Measurements from ENCODE around the gene C3orf85. TPM values are rescaled to one million over a fixed set of nuclear protein-coding genes. Genes with fewer than 3 reads are reported as not detected.

The C3orf85 gene
- total RNA-seq, 4 donors from 2014 or later, result not detected

DNA sequence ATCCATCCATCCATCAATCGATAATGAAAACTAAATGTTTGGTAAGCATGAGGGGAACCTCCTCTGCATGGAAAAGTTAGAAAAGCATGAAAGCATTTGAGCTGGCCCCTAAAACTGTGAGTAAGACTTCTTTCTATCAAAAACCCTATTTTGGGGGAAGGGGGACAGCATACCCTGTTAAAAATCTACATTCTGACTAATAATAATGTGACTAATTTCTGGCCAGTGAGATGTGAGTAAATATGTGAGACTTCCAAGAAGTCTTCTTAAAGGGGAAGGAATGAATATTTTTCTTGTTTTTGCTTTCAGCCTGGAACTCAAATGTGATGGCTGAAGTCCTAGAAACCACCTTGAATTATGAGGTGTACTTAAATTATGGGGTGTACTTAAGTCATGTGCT lies 54.9 kb downstream of the C3orf85 start:
- Histone ChIP-seq H3K27ac (no peak overlapping the region), H3K4me3 (no peak overlapping the region), H3K36me3 (no peaks in the 10 kb centered on the region), H3K4me1 (no peaks in the 10 kb centered on the region), H3K27me3 (no peaks in the 10 kb centered on the region), H3K9me3 (no peaks in the 10 kb centered on the region)
- intact Hi-C loops (cut with DNase I), result no loop called here
- WGBS, 2 donors, result 76 to 94% methylated on average over 1 of the region's 1 CpG
- DNase-seq, result no peak
- TF ChIP-seq CTCF (IDR thresholded peaks at IDR 0.05) (no peak), POLR2A (IDR thresholded peaks at IDR 0.05) (no peak)

DNA sequence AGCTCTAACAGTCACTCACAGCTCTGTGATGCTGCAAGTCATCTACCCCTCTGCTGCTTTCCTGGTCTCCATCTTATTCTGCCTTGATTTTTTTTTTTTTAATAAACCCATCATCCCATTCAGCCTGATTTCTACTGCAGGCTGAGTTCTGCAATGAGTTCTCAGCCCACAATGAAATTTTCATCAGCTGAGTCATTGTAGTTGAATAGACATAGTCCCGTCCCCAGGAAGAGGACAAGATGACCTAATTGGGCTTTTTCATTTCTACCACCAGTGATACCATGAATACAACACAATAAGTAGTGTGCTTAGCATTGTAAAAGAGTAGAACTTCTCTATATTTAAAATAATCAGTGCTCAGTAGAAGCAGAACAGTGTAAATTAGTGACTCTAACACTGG lies 59.3 kb downstream of the C3orf85 start:
- TF ChIP-seq CTCF (IDR thresholded peaks at IDR 0.05), result no peak
- TF ChIP-seq POLR2A (IDR thresholded peaks at IDR 0.05), result no peak
- intact Hi-C loops (cut with DNase I), result no loop called here

More for the DNA sequence above, 59.3 kb downstream of the C3orf85 start:
- Histone ChIP-seq H3K27me3 (no peaks in the 10 kb centered on the region), H3K27ac (no peak overlapping the region), H3K9me3 (no peaks in the 10 kb centered on the region), H3K4me3 (no peak overlapping the region), H3K36me3 (no peaks in the 10 kb centered on the region), H3K4me1 (no peaks in the 10 kb centered on the region)
- 0 to 8% methylated on average over 1 of the region's 1 CpG for WGBS, 2 donors
- DNase-seq, result no peak

Other genes starting within 250 kb of the C3orf85 start
- not detected for gene GUCA1C, start 182.8 kb upstream of the C3orf85 start, total RNA-seq
- gene MORC1, start 18.6 kb upstream of the C3orf85 start, total RNA-seq, result not detected
- gene DPPA2, start 179.8 kb downstream of the C3orf85 start, total RNA-seq, result not detected
- gene DPPA4, start 200.8 kb downstream of the C3orf85 start, total RNA-seq, result not detected